ENCODE measurements around the gene SLC25A13. TPM values are rescaled to one million over a fixed set of nuclear protein-coding genes. Genes with fewer than 3 reads are reported as not detected.

SLC25A13 gene
- total and polyA plus RNA-seq, 2 of the 8 experiments (the other 6 are each of a cell fraction or from before 2014, with no cell fraction given) = 30.8 to 85.4 TPM

GRCh38 chr7:96330193-96330592 lies 8.3 kb upstream of the SLC25A13 start (continued):
- no peak for TF ChIP-seq CHD7 (IDR thresholded peaks at IDR 0.05; ENCODE audit: insufficient replicate concordance, low read length)
- TF ChIP-seq JUND (IDR thresholded peaks at IDR 0.05; ENCODE audit: low read length) = no peak
- TF ChIP-seq BRCA1 (IDR thresholded peaks at IDR 0.05; ENCODE audit: low read depth, low read length) = no peak
- TF ChIP-seq CBX8 (IDR thresholded peaks at IDR 0.05; ENCODE audit: borderline replicate concordance, low read depth, low read length) = no peak
- no peak for TF ChIP-seq KDM4A (IDR thresholded peaks at IDR 0.05; ENCODE audit: low read depth, low read length, severe bottlenecking)
- no peak for TF ChIP-seq BACH1 (IDR thresholded peaks at IDR 0.05; ENCODE audit: low read length)
- no peak for TF ChIP-seq SIRT6 (IDR thresholded peaks at IDR 0.05; ENCODE audit: low read length)

Measured in H1 (cell line).